Osteoblast (primary cell): Measurements from ENCODE around the gene P2RY6. TPM values are rescaled to one million over a fixed set of nuclear protein-coding genes. Genes with fewer than 3 reads are reported as not detected.
A peak's percentile ranks its signal among the peaks of the same experiment; 100 is the strongest.

ENCODE experiments used
- DNase-seq: peaks from one replicate; pipeline ENCODE4 v3.0.0; 2011; ENCODE audit warnings: low spot score, mixed read lengths; ENCODE audit not compliant: insufficient read length; ENCODE audit errors: missing footprints
- H2AFZ ChIP-seq: 2 replicates; pipeline ENCODE4 v1.6.0; 2011; ENCODE audit warnings: mild to moderate bottlenecking, low read length
- H3K27ac ChIP-seq: 2 replicates; pipeline ENCODE4 v1.5.1; 2011; ENCODE audit warnings: mild to moderate bottlenecking, low read depth, low read length, moderate library complexity
- H3K27me3 ChIP-seq: 2 replicates; pipeline ENCODE4 v1.6.0; 2012; ENCODE audit warnings: mild to moderate bottlenecking, control low read depth, inconsistent platforms, low read length, moderate library complexity; ENCODE audit not compliant: insufficient read depth
- H3K36me3 ChIP-seq: 2 replicates; pipeline ENCODE4 v1.5.1; 2011; ENCODE audit warnings: mild to moderate bottlenecking, low read length, control low read depth, moderate library complexity; ENCODE audit not compliant: insufficient read depth
- H3K4me1 ChIP-seq: 2 replicates; pipeline ENCODE4 v1.5.1; 2011; ENCODE audit warnings: mild to moderate bottlenecking, low read length, control low read depth, moderate library complexity; ENCODE audit not compliant: insufficient read depth
- H3K4me2 ChIP-seq: 2 replicates; pipeline ENCODE4 v1.6.0; 2011; ENCODE audit warnings: mild to moderate bottlenecking, low read length; ENCODE audit not compliant: insufficient read depth
- H3K4me3 ChIP-seq: fragments of 200-600 bp; sonication (generic); 3 replicates; pipeline ENCODE4 v1.5.1; 2012; ENCODE audit warnings: mild to moderate bottlenecking, low read length, inconsistent platforms; ENCODE audit not compliant: insufficient read depth
- H3K79me2 ChIP-seq: 2 replicates; pipeline ENCODE4 v1.6.0; 2012; ENCODE audit warnings: mild to moderate bottlenecking, low read length, control low read depth, inconsistent platforms; ENCODE audit not compliant: insufficient read depth
- H3K9me3 ChIP-seq: 2 replicates; pipeline ENCODE4 v1.5.1; 2011; ENCODE audit warnings: low read depth, low read length, control low read depth
- H4K20me1 ChIP-seq: 2 replicates; pipeline ENCODE4 v1.6.0; 2012; ENCODE audit warnings: mild to moderate bottlenecking, low read length, control low read depth; ENCODE audit not compliant: insufficient read depth
- total RNA-seq: library from RNA; depleted of rRNA; stranded (reverse); fragments of >200 nt; gene quantifications from 2 replicates; pipeline ENCODE4 v1.2.3, GENCODE V29; 2012
- TF ChIP-seq, protein P1 (sequence below): IDR thresholded peaks from 2 replicates; pipeline ENCODE4 v1.5.1; 2011; ENCODE audit warnings: mild to moderate bottlenecking, low read depth, low read length, moderate library complexity; ENCODE audit errors: extremely low read depth

P2RY6 gene
- total RNA-seq, 1 donor: 0.72 TPM

- Histone ChIP-seq H3K4me1 (peaks cover 32% of the 10 kb centered on the region), H3K79me2 (no peaks in the 10 kb centered on the region), H2AFZ (no peak overlapping the region), H3K36me3 (no peaks in the 10 kb centered on the region), H3K9me3 (no peaks in the 10 kb centered on the region), H3K27me3 (no peaks in the 10 kb centered on the region), H3K27ac (no peak overlapping the region), H3K4me2 (no peak overlapping the region), H4K20me1 (peaks cover 3% of the 10 kb centered on the region), H3K4me3 (no peak overlapping the region)
- peak; percentile 54 for DNase-seq
- TF ChIP-seq, protein P1, sequence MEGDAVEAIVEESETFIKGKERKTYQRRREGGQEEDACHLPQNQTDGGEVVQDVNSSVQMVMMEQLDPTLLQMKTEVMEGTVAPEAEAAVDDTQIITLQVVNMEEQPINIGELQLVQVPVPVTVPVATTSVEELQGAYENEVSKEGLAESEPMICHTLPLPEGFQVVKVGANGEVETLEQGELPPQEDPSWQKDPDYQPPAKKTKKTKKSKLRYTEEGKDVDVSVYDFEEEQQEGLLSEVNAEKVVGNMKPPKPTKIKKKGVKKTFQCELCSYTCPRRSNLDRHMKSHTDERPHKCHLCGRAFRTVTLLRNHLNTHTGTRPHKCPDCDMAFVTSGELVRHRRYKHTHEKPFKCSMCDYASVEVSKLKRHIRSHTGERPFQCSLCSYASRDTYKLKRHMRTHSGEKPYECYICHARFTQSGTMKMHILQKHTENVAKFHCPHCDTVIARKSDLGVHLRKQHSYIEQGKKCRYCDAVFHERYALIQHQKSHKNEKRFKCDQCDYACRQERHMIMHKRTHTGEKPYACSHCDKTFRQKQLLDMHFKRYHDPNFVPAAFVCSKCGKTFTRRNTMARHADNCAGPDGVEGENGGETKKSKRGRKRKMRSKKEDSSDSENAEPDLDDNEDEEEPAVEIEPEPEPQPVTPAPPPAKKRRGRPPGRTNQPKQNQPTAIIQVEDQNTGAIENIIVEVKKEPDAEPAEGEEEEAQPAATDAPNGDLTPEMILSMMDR: no peak
Measured at GRCh38 chr11:73293356-73293936, 21.3 kb downstream of the P2RY6 start.

DNA sequence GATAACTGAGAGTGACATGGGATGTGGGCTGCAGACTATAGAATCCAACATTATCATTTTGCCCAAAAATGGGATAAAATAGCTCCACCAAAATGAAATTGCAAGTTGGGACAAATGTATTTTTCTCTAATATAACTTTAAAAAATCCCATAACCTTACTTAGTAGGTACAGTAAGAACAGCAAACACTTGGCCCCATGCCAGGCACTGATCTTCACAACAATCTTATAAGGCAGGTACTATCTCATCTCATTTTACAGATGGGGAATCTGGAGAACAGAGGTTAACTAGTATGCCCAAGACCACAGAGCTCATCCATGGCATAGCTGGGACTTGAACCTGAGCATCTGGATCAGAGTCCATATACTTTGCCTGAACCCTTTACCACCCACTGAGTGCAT lies 22.5 kb downstream of the P2RY6 start:
- Histone ChIP-seq H3K27ac (peak overlapping the region; percentile 49), H3K4me2 (no peak overlapping the region), H3K4me3 (no peak overlapping the region), H3K4me1 (peaks cover 21% of the 10 kb centered on the region), H3K27me3 (no peaks in the 10 kb centered on the region), H3K79me2 (no peaks in the 10 kb centered on the region), H2AFZ (no peak overlapping the region), H3K9me3 (no peaks in the 10 kb centered on the region), H4K20me1 (peaks cover 3% of the 10 kb centered on the region), H3K36me3 (no peaks in the 10 kb centered on the region)
- DNase-seq: no peak
- TF ChIP-seq, protein P1: no peak

GRCh38 chr11:73295241-73295995 lies 23.3 kb downstream of the P2RY6 start:
- DNase-seq: peak; percentile 97
- H3K4me2 ChIP-seq: peak overlapping the region; percentile 13
- no peaks in the 10 kb centered on the region for H3K27me3 ChIP-seq
- peak overlapping the region; percentile 43 for H2AFZ ChIP-seq
- no peak overlapping the region for H3K4me3 ChIP-seq
- peaks cover 3% of the 10 kb centered on the region for H4K20me1 ChIP-seq
- peaks cover 18% of the 10 kb centered on the region for H3K4me1 ChIP-seq
- H3K27ac ChIP-seq: peak overlapping the region; percentile 49
- H3K36me3 ChIP-seq: no peaks in the 10 kb centered on the region
- no peaks in the 10 kb centered on the region for H3K9me3 ChIP-seq
- no peaks in the 10 kb centered on the region for H3K79me2 ChIP-seq
- TF ChIP-seq, protein P1: peak; percentile 100

GRCh38 chr11:73295996-73296318 lies 23.8 kb downstream of the P2RY6 start:
- Histone ChIP-seq H3K4me2 (no peak overlapping the region), H3K27me3 (no peaks in the 10 kb centered on the region), H3K79me2 (no peaks in the 10 kb centered on the region), H3K4me1 (peaks cover 18% of the 10 kb centered on the region), H4K20me1 (peaks cover 3% of the 10 kb centered on the region), H3K36me3 (no peaks in the 10 kb centered on the region), H2AFZ (no peak overlapping the region), H3K4me3 (no peak overlapping the region), H3K27ac (peak overlapping the region; percentile 49), H3K9me3 (no peaks in the 10 kb centered on the region)
- no peak for DNase-seq
- TF ChIP-seq, protein P1: no peak
